H1 (cell line): ENCODE results near the gene LPP.

Source experiments
- ATF3 ChIP-seq: IDR thresholded peaks from 2 replicates; pipeline ENCODE4 v1.6.1; 2011; ENCODE audit warnings: low read depth, mild to moderate bottlenecking, low read length; ENCODE audit not compliant: insufficient read depth
- CTCF ChIP-seq, 3 experiments: IDR thresholded peaks; 1 replicate in 2 of 3; 2 replicates in 1 of 3; pipeline versions ENCODE4 v1.5.1 to v1.6.1; 2011; ENCODE audit warnings: low read length in 3 of 3, mild to moderate bottlenecking in 3 of 3, inconsistent platforms in 2 of 3, low read depth in 1 of 3, moderate library complexity in 1 of 3; ENCODE audit not compliant: insufficient read depth in 1 of 3; ENCODE audit errors: control extremely low read depth in 1 of 3
- EP300 ChIP-seq, 2 experiments: IDR thresholded peaks; 1 replicate in 1 of 2; 2 replicates in 1 of 2; pipeline ENCODE4 v1.6.1; 2011 to 2012; ENCODE audit warnings: low read depth in 2 of 2, low read length in 2 of 2, mild to moderate bottlenecking in 2 of 2, borderline replicate concordance in 1 of 2, inconsistent platforms in 1 of 2, moderate library complexity in 1 of 2
- EZH2 ChIP-seq: fragments of 200-600 bp; sonication (generic); IDR thresholded peaks from 2 replicates; pipeline ENCODE4 v1.7.1; 2012; ENCODE audit warnings: low read depth, mild to moderate bottlenecking, moderate library complexity, low read length, inconsistent platforms; ENCODE audit not compliant: severe bottlenecking
- PHF8 ChIP-seq: fragments of 200-600 bp; sonication (generic); conservative IDR thresholded peaks from 2 replicates; pipeline ENCODE4 v1.7.1; 2012; ENCODE audit warnings: low read depth, mild to moderate bottlenecking, inconsistent platforms, low read length, moderate library complexity
- POLR2A ChIP-seq, 2 experiments: IDR thresholded peaks; 1 replicate in 1 of 2; 2 replicates in 1 of 2; pipeline ENCODE4 v1.6.1; 2011; ENCODE audit warnings: low read depth in 2 of 2, low read length in 2 of 2, mild to moderate bottlenecking in 2 of 2; ENCODE audit errors: control extremely low read depth in 1 of 2
- RAD21 ChIP-seq, 2 experiments: IDR thresholded peaks in 1 of 2; conservative IDR thresholded peaks in 1 of 2; 2 replicates each; pipeline ENCODE4 v1.6.1; 2011; ENCODE audit warnings: low read depth in 2 of 2, low read length in 2 of 2, improper control_type of control experiment in 1 of 2, inconsistent platforms in 1 of 2, mild to moderate bottlenecking in 1 of 2, moderate library complexity in 1 of 2
- RNF2 ChIP-seq: fragments of 200-900, 300-1000 bp; sonication (generic); IDR thresholded peaks from 2 replicates; pipeline ENCODE4 v1.7.1; 2016; ENCODE audit warnings: borderline replicate concordance, low read depth, mild to moderate bottlenecking, antibody characterized with exemption, low read length; ENCODE audit not compliant: poor library complexity, severe bottlenecking; ENCODE audit errors: missing control alignments
- SP1 ChIP-seq: IDR thresholded peaks from 2 replicates; pipeline ENCODE4 v1.6.1; 2011; ENCODE audit warnings: low read depth, low read length
- SRF ChIP-seq: IDR thresholded peaks from 2 replicates; pipeline ENCODE4 v1.6.1; 2011; ENCODE audit warnings: mild to moderate bottlenecking, low read depth, low read length, moderate library complexity
- ZNF274 ChIP-seq: IDR thresholded peaks from 2 replicates; pipeline ENCODE4 v1.7.0; 2012; ENCODE audit warnings: low read length, borderline replicate concordance; ENCODE audit errors: extremely low read depth

- TF ChIP-seq SP1 (no peak), EP300 (IDR thresholded peaks at IDR 0.05; ENCODE audit: borderline replicate concordance in 1 of 2, low read depth in 2 of 2, low read length in 2 of 2) (no peak), RAD21 (IDR thresholded peaks at IDR 0.05 in 1 of 2, conservative IDR thresholded peaks at IDR 0.05 in 1 of 2; ENCODE audit: low read depth in 2 of 2, low read length in 2 of 2) (no peak), ATF3 (no peak), CTCF (IDR thresholded peaks at IDR 0.05; ENCODE audit: control extremely low read depth in 1 of 3, insufficient read depth in 1 of 3, low read depth in 1 of 3, low read length in 3 of 3) (no peak), PHF8 (no peak), POLR2A (IDR thresholded peaks at IDR 0.05; ENCODE audit: control extremely low read depth in 1 of 2, low read depth in 2 of 2, low read length in 2 of 2) (no peak), RNF2 (no peak), SRF (no peak), EZH2 (no peak), ZNF274 (no peak)
Measured at GRCh38 chr3:188147782-188148181, 6.2 kb upstream of the LPP start.
